GM23338 (cell line): ENCODE data around the gene SORCS2. TPM values are rescaled to one million over a fixed set of nuclear protein-coding genes. Genes with fewer than 3 reads are reported as not detected.

Experiments used
- ATAC-seq: fragments of 200-7000 bp; cut with Tn5 transposase; 3 replicates; pipeline ENCODE4 v1.9.1; 2020
- DNase-seq: peaks from one replicate; pipeline ENCODE4 v3.0.0-alpha.2; 2015; ENCODE audit warnings: low spot score
- H2AFZ ChIP-seq: fragments of 200-600 bp; sonication (generic); 2 replicates; pipeline ENCODE4 v1.8.0; 2016; ENCODE audit warnings: antibody characterized with exemption, mild to moderate bottlenecking, moderate library complexity
- H3F3A ChIP-seq: fragments of 200-600 bp; sonication (generic); replicated peaks from 2 replicates; pipeline ENCODE4 v1.8.0; 2017; ENCODE audit warnings: antibody characterized with exemption, mixed run types, low read depth
- H3K27ac ChIP-seq: fragments of 200-600 bp; sonication (generic); 2 replicates; pipeline ENCODE4 v1.6.1; 2016; ENCODE audit warnings: low read depth
- H3K27me3 ChIP-seq: fragments of 200-600 bp; sonication (generic); 2 replicates; pipeline ENCODE4 v1.8.0; 2016; ENCODE audit warnings: mild to moderate bottlenecking, mixed run types, moderate library complexity; ENCODE audit not compliant: insufficient read depth
- H3K36me3 ChIP-seq: fragments of 200-600 bp; sonication (generic); 2 replicates; pipeline ENCODE4 v1.8.0; 2016; ENCODE audit warnings: mild to moderate bottlenecking; ENCODE audit not compliant: insufficient read depth
- H3K4me1 ChIP-seq: fragments of 200-600 bp; sonication (generic); 2 replicates; pipeline ENCODE4 v1.8.0; 2016; ENCODE audit warnings: mild to moderate bottlenecking, moderate library complexity; ENCODE audit not compliant: insufficient read depth
- H3K4me2 ChIP-seq: fragments of 200-600 bp; sonication (generic); 2 replicates; pipeline ENCODE4 v1.7.1; 2017; ENCODE audit warnings: mixed run types
- H3K4me3 ChIP-seq: fragments of 200-600 bp; sonication (generic); 2 replicates; pipeline ENCODE4 v1.6.1; 2016; ENCODE audit warnings: mixed run types
- H3K79me2 ChIP-seq: fragments of 200-600 bp; sonication (generic); replicated peaks from 2 replicates; pipeline ENCODE4 v1.8.0; 2017; ENCODE audit warnings: mild to moderate bottlenecking; ENCODE audit not compliant: insufficient read depth
- H3K9me2 ChIP-seq: fragments of 200-600 bp; sonication (generic); 2 replicates; pipeline ENCODE4 v1.8.0; 2017; ENCODE audit not compliant: insufficient read depth
- H4K20me1 ChIP-seq: fragments of 200-600 bp; sonication (generic); replicated peaks from 2 replicates; pipeline ENCODE4 v1.8.0; 2017; ENCODE audit warnings: mild to moderate bottlenecking; ENCODE audit not compliant: insufficient read depth
- H3K27ac Mint-ChIP-seq: 2 replicates; pipeline ENCODE4 v1.8.0; 2020; ENCODE audit warnings: inconsistent platforms, mild to moderate bottlenecking, moderate library complexity, mixed read lengths
- H3K27me3 Mint-ChIP-seq: 3 replicates; pipeline ENCODE4 v1.8.0; 2022; ENCODE audit warnings: low read depth, mild to moderate bottlenecking, moderate library complexity, mixed read lengths, inconsistent platforms; ENCODE audit not compliant: insufficient read depth, poor library complexity
- H3K36me3 Mint-ChIP-seq: 3 replicates; pipeline ENCODE4 v1.8.0; 2021; ENCODE audit warnings: low read depth, mild to moderate bottlenecking, inconsistent platforms, moderate library complexity, mixed read lengths
- H3K4me1 Mint-ChIP-seq: 3 replicates; pipeline ENCODE4 v1.8.0; 2020; ENCODE audit warnings: mild to moderate bottlenecking, inconsistent platforms, mixed read lengths
- H3K4me3 Mint-ChIP-seq: 3 replicates; pipeline ENCODE4 v1.8.0; 2021; ENCODE audit warnings: moderate library complexity, mild to moderate bottlenecking, inconsistent platforms, mixed read lengths
- H3K9me3 Mint-ChIP-seq: 3 replicates; pipeline ENCODE4 v1.8.0; 2020; ENCODE audit warnings: moderate library complexity, mild to moderate bottlenecking, inconsistent platforms, mixed read lengths
- EZH2 ChIP-seq: fragments of 200-600 bp; sonication (generic); IDR thresholded peaks from one replicate; pipeline ENCODE4 v1.8.0; 2017; ENCODE audit warnings: antibody characterized with exemption, mild to moderate bottlenecking, low read depth; ENCODE audit not compliant: unreplicated experiment
- EZH2phosphoT487 ChIP-seq: fragments of 200-600 bp; sonication (generic); IDR thresholded peaks from one replicate; pipeline ENCODE4 v1.8.1; 2018; ENCODE audit warnings: antibody characterized with exemption; ENCODE audit not compliant: unreplicated experiment
- POLR2AphosphoS5 ChIP-seq: IDR thresholded peaks from 2 replicates; pipeline ENCODE4 v1.6.1; 2016; ENCODE audit warnings: antibody characterized with exemption, low read depth
- REST ChIP-seq: IDR thresholded peaks from one replicate; pipeline ENCODE4 v1.6.1; 2018; ENCODE audit warnings: antibody characterized with exemption; ENCODE audit not compliant: unreplicated experiment
- STAT1 ChIP-seq: IDR thresholded peaks from one replicate; pipeline ENCODE4 v1.6.1; 2016; ENCODE audit warnings: antibody characterized with exemption; ENCODE audit not compliant: unreplicated experiment
- ZNF114 ChIP-seq: fragments of 250-450 bp; sonication (Bioruptor Pico); IDR thresholded peaks from 2 replicates; pipeline ENCODE4 v1.5.0; 2020; ENCODE audit warnings: mild to moderate bottlenecking, moderate library complexity
- ZNF331 ChIP-seq: fragments of 250-450 bp; sonication (Bioruptor Pico); IDR thresholded peaks from 2 replicates; pipeline ENCODE4 v1.5.0; 2020; ENCODE audit warnings: low read depth, mild to moderate bottlenecking, moderate library complexity
- polyA plus RNA-seq: library from polyadenylated mRNA; unstranded; fragments of >200 nt; fragmentation: Nextera tagmentation; extraction: Ambion mirVana; gene quantifications from 2 replicates; pipeline ENCODE4 v1.2.1, GENCODE V29; 2016
- total RNA-seq: library from RNA; depleted of rRNA; stranded (reverse); fragments of >200 nt; shearing (Covaris generic); gene quantifications from 2 replicates; pipeline ENCODE4 v1.2.3, GENCODE V29; 2014
- TF ChIP-seq, protein P1 (sequence below): IDR thresholded peaks from 2 replicates; pipeline ENCODE4 v1.6.1; 2016; ENCODE audit warnings: antibody characterized with exemption
- TF ChIP-seq, protein P2 (sequence below), 2 experiments: fragments of 200-600 bp in 1 of 2; sonication (generic) in 1 of 2; conservative IDR thresholded peaks; 2 replicates each; pipeline versions ENCODE4 v1.5.1 to v1.6.1; 2016 to 2017; ENCODE audit warnings: antibody characterized with exemption in 2 of 2, low read depth in 2 of 2, mild to moderate bottlenecking in 2 of 2, moderate library complexity in 1 of 2

Gene SORCS2
- total and polyA plus RNA-seq, 2 experiments from 2014 or later: 0.47 to 2.4 TPM

- Histone ChIP-seq H3K4me1 (no peaks in the 10 kb centered on the region), H3K4me2 (no peak overlapping the region), H3K9me2 (no peaks in the 10 kb centered on the region), H3K27ac (no peak overlapping the region), H3K36me3 (no peaks in the 10 kb centered on the region; the same call in 1 of the 2 replicates), H3F3A (no peaks in the 10 kb centered on the region), H3K4me3 (no peak overlapping the region), H2AFZ (no peak overlapping the region), H3K79me2 (no peaks in the 10 kb centered on the region), H4K20me1 (0 out of 2 replicates have a peak, but pooled peaks cover 3% of the 10 kb centered on the region), H3K27me3 (no peaks in the 10 kb centered on the region)
- Mint-ChIP-seq H3K27ac (no peak overlapping the region), H3K4me1 (no peaks in the 10 kb centered on the region), H3K36me3 (no peaks in the 10 kb centered on the region), H3K9me3 (no peaks in the 10 kb centered on the region), H3K4me3 (no peak overlapping the region), H3K27me3 (peaks cover 1% of the 10 kb centered on the region)
- DNase-seq (no peak), ATAC-seq (peak; percentile 72)
- TF ChIP-seq REST (no peak), POLR2AphosphoS5 (no peak), ZNF331 (no peak), ZNF114 (CRISPR knock-in tag) (no peak), EZH2phosphoT487 (no peak), EZH2 (no peak), STAT1 (no peak)
- TF ChIP-seq, protein P1, sequence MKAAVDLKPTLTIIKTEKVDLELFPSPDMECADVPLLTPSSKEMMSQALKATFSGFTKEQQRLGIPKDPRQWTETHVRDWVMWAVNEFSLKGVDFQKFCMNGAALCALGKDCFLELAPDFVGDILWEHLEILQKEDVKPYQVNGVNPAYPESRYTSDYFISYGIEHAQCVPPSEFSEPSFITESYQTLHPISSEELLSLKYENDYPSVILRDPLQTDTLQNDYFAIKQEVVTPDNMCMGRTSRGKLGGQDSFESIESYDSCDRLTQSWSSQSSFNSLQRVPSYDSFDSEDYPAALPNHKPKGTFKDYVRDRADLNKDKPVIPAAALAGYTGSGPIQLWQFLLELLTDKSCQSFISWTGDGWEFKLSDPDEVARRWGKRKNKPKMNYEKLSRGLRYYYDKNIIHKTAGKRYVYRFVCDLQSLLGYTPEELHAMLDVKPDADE: no peak
- TF ChIP-seq, protein P2, sequence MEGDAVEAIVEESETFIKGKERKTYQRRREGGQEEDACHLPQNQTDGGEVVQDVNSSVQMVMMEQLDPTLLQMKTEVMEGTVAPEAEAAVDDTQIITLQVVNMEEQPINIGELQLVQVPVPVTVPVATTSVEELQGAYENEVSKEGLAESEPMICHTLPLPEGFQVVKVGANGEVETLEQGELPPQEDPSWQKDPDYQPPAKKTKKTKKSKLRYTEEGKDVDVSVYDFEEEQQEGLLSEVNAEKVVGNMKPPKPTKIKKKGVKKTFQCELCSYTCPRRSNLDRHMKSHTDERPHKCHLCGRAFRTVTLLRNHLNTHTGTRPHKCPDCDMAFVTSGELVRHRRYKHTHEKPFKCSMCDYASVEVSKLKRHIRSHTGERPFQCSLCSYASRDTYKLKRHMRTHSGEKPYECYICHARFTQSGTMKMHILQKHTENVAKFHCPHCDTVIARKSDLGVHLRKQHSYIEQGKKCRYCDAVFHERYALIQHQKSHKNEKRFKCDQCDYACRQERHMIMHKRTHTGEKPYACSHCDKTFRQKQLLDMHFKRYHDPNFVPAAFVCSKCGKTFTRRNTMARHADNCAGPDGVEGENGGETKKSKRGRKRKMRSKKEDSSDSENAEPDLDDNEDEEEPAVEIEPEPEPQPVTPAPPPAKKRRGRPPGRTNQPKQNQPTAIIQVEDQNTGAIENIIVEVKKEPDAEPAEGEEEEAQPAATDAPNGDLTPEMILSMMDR (conservative IDR thresholded peaks at IDR 0.05; ENCODE audit: low read depth in 2 of 2): no peak
These were observed 595.4 kb downstream of the SORCS2 start for GRCh38 chr4:7787681-7788141.

GRCh38 chr4:7788193-7788592, 595.9 kb downstream of the SORCS2 start:
- H3K4me3 Mint-ChIP-seq: no peak overlapping the region
- no peaks in the 10 kb centered on the region for H3K79me2 ChIP-seq

More at GRCh38 chr4:7788193-7788592, 595.9 kb downstream of the SORCS2 start:
- H2AFZ ChIP-seq: no peak overlapping the region
- H3K4me1 ChIP-seq: no peaks in the 10 kb centered on the region
- H3K36me3 ChIP-seq: no peaks in the 10 kb centered on the region; the same call in 1 of the 2 replicates
- peaks cover 1% of the 10 kb centered on the region for H3K27me3 Mint-ChIP-seq
- 0 out of 2 replicates have a peak, but pooled peaks cover 3% of the 10 kb centered on the region for H4K20me1 ChIP-seq
- peak; percentile 49 for DNase-seq
- peak; percentile 88 for ATAC-seq
- H3K4me2 ChIP-seq: no peak overlapping the region
- no peaks in the 10 kb centered on the region for H3K36me3 Mint-ChIP-seq
- TF ChIP-seq, protein P2 (conservative IDR thresholded peaks at IDR 0.05; ENCODE audit: low read depth in 2 of 2): peak in 1 of 2 experiments; percentile 30; a peak in 2 of 4 replicates
- no peak for TF ChIP-seq ZNF331
- H3K27ac Mint-ChIP-seq: no peak overlapping the region
- no peaks in the 10 kb centered on the region for H3K4me1 Mint-ChIP-seq
- H3K9me3 Mint-ChIP-seq: no peaks in the 10 kb centered on the region
- no peaks in the 10 kb centered on the region for H3K9me2 ChIP-seq
- H3F3A ChIP-seq: no peaks in the 10 kb centered on the region
- no peaks in the 10 kb centered on the region for H3K27me3 ChIP-seq
- H3K27ac ChIP-seq: no peak overlapping the region
- no peak overlapping the region for H3K4me3 ChIP-seq
